B cell (primary cell): ENCODE data around the gene PLD1. TPM values are rescaled to one million over a fixed set of nuclear protein-coding genes. Genes with fewer than 3 reads are reported as not detected.

Source experiments
- ATAC-seq: fragments of 200-7000 bp; cut with Tn5 transposase; one replicate; pipeline ENCODE4 v1.10.0; 2021; ENCODE audit warnings: low read depth, mild to moderate bottlenecking, moderate number of reproducible peaks, moderate library complexity
- CTCF ChIA-PET: fragments of 350-600 bp; sonication (Branson Sonifier 250); formaldehyde crosslinking; loops from one replicate; lab custom pipeline; 2021; ENCODE audit warnings: antibody characterized with exemption, inconsistent platforms; lab: Charles Lee
- POLR2A ChIA-PET: fragments of 350-600 bp; sonication (Branson Sonifier 250); formaldehyde crosslinking; loops from one replicate; lab custom pipeline; 2021; ENCODE audit warnings: antibody characterized with exemption; lab: Charles Lee
- DNase-seq: peaks from one replicate; pipeline ENCODE4 v3.0.0; 2013
- H2AFZ ChIP-seq: 2 replicates; pipeline ENCODE4 v1.6.1; 2012; ENCODE audit warnings: mild to moderate bottlenecking, low read depth, low read length; ENCODE audit not compliant: insufficient read depth, poor library complexity, severe bottlenecking
- H3K27ac ChIP-seq, 2 donors: 1 replicate in 1 of 2; 2 replicates in 1 of 2; pipeline ENCODE4 v1.5.1; 2012 to 2013; ENCODE audit warnings: low read length in 2 of 2, mild to moderate bottlenecking in 2 of 2, moderate library complexity in 1 of 2
- H3K27me3 ChIP-seq, 4 experiments: fragments of 200-600 bp in 1 of 4; sonication (generic) in 1 of 4; replicated peaks in 1 of 4; 1 replicate in 2 of 4; 2 replicates in 2 of 4; pipeline versions ENCODE4 v1.6.1 to v1.7.0; 2013 to 2016; ENCODE audit warnings: low read length in 3 of 4, mild to moderate bottlenecking in 2 of 4, mixed read lengths in 1 of 4, moderate library complexity in 1 of 4; ENCODE audit not compliant: insufficient read depth in 4 of 4, control insufficient read depth in 3 of 4; ENCODE audit errors: control extremely low read depth in 1 of 4
- H3K36me3 ChIP-seq, 2 experiments: replicated peaks in 1 of 2; 1 replicate in 1 of 2; 2 replicates in 1 of 2; pipeline versions ENCODE4 v1.6.1 to v1.7.1; 2013; ENCODE audit warnings: low read length in 1 of 2; ENCODE audit not compliant: insufficient read depth in 2 of 2, control insufficient read depth in 1 of 2; ENCODE audit errors: control extremely low read depth in 1 of 2, extremely low read depth in 1 of 2
- H3K4me1 ChIP-seq, 2 donors: fragments of 200-600 bp in 1 of 2; sonication (generic) in 1 of 2; 1 replicate in 1 of 2; 2 replicates in 1 of 2; pipeline versions ENCODE4 v1.5.1 to v1.6.1; 2013 to 2017; ENCODE audit warnings: low read length in 2 of 2; ENCODE audit not compliant: control insufficient read depth in 2 of 2, insufficient read depth in 2 of 2
- H3K4me2 ChIP-seq: replicated peaks from 2 replicates; pipeline ENCODE3; 2012; ENCODE audit warnings: mild to moderate bottlenecking, low read depth, low read length; ENCODE audit not compliant: poor library complexity, severe bottlenecking
- H3K4me3 ChIP-seq, 5 experiments: fragments of 200-600 bp in 1 of 5; sonication (generic) in 1 of 5; 1 replicate in 3 of 5; 2 replicates in 2 of 5; pipeline versions ENCODE4 v1.5.1 to v1.7.0; 2011 to 2016; ENCODE audit warnings: low read length in 4 of 5, mild to moderate bottlenecking in 4 of 5, low read depth in 2 of 5, control low read depth in 1 of 5, moderate library complexity in 1 of 5; ENCODE audit not compliant: insufficient read depth in 1 of 5; ENCODE audit errors: control extremely low read depth in 1 of 5, extremely low read depth in 1 of 5
- H3K79me2 ChIP-seq: fragments of 200-600 bp; sonication (generic); one replicate; pipeline ENCODE4 v1.6.0; 2016; ENCODE audit warnings: low read length; ENCODE audit not compliant: control insufficient read depth, insufficient read depth
- H3K9ac ChIP-seq: fragments of 200-600 bp; sonication (generic); 2 replicates; pipeline ENCODE4 v1.6.1; 2017; ENCODE audit warnings: mild to moderate bottlenecking, low read length, moderate library complexity
- H3K9me3 ChIP-seq, 3 donors: one replicate each; pipeline versions ENCODE4 v1.6.1 to v1.7.1; 2013; ENCODE audit warnings: low read length in 2 of 3; ENCODE audit not compliant: control insufficient read depth in 2 of 3, insufficient read depth in 1 of 3; ENCODE audit errors: control extremely low read depth in 1 of 3
- H4K20me1 ChIP-seq: 2 replicates; pipeline ENCODE4 v1.6.0; 2012; ENCODE audit warnings: mild to moderate bottlenecking, low read length; ENCODE audit not compliant: insufficient read depth, control insufficient read depth, poor library complexity, severe bottlenecking
- H3K27ac Mint-ChIP-seq: one replicate; pipeline ENCODE4 v1.8.0; 2021; ENCODE audit warnings: mixed read lengths
- H3K27me3 Mint-ChIP-seq: one replicate; pipeline ENCODE4 v1.8.0; 2021; ENCODE audit warnings: mixed read lengths
- H3K4me1 Mint-ChIP-seq: one replicate; pipeline ENCODE4 v1.8.0; 2021; ENCODE audit warnings: mixed read lengths
- H3K4me3 Mint-ChIP-seq: one replicate; pipeline ENCODE4 v1.8.0; 2021; ENCODE audit warnings: mixed read lengths
- H3K9me3 Mint-ChIP-seq: one replicate; pipeline ENCODE4 v1.8.0; 2022; ENCODE audit warnings: mixed read lengths; ENCODE audit not compliant: insufficient read depth
- EZH2 ChIP-seq: IDR thresholded peaks from 2 replicates; pipeline ENCODE4 v1.6.1; 2012; ENCODE audit warnings: borderline replicate concordance, low read depth, mild to moderate bottlenecking, moderate library complexity, low read length; ENCODE audit not compliant: insufficient read depth, poor library complexity, severe bottlenecking
- WGBS: methylation state at CpG from one replicate; pipeline ENCODE4 v1.1.5; 2013; ENCODE audit warnings: missing lambda C conversion rate; ENCODE audit not compliant: insufficient coverage; 5-methylcytosine and 5-hydroxymethylcytosine counted together
- intact Hi-C: fragments of 100-400 bp; cut with micrococcal nuclease; formaldehyde crosslinking; loops from one replicate; pipeline ENCODE4 v1.10.0; 2022
- polyA plus RNA-seq: library from polyadenylated mRNA; depleted of rRNA; stranded (reverse); fragments of >200 nt; gene quantifications from 2 replicates; pipeline ENCODE4 v1.2.3, GENCODE V29; 2012
- total RNA-seq, 2 donors: library from RNA; stranded (reverse); fragments of 120-200 nt in 1 of 2; gene quantifications; 1 replicate in 1 of 2; 2 replicates in 1 of 2; pipeline versions ENCODE4 v1.2.3 to v1.2.4, GENCODE V29; 2013 to 2022
- TF ChIP-seq, protein P1 (sequence below): fragments of 200-600 bp; IDR thresholded peaks from one replicate; pipeline ENCODE4 v1.8.0; 2022; ENCODE audit warnings: antibody characterized with exemption, mild to moderate bottlenecking

PLD1 gene
- total and polyA plus RNA-seq, 2 donors (not counting 1 experiment from before 2014, with no cell fraction given) = 0.24 to 0.52 TPM

DNA sequence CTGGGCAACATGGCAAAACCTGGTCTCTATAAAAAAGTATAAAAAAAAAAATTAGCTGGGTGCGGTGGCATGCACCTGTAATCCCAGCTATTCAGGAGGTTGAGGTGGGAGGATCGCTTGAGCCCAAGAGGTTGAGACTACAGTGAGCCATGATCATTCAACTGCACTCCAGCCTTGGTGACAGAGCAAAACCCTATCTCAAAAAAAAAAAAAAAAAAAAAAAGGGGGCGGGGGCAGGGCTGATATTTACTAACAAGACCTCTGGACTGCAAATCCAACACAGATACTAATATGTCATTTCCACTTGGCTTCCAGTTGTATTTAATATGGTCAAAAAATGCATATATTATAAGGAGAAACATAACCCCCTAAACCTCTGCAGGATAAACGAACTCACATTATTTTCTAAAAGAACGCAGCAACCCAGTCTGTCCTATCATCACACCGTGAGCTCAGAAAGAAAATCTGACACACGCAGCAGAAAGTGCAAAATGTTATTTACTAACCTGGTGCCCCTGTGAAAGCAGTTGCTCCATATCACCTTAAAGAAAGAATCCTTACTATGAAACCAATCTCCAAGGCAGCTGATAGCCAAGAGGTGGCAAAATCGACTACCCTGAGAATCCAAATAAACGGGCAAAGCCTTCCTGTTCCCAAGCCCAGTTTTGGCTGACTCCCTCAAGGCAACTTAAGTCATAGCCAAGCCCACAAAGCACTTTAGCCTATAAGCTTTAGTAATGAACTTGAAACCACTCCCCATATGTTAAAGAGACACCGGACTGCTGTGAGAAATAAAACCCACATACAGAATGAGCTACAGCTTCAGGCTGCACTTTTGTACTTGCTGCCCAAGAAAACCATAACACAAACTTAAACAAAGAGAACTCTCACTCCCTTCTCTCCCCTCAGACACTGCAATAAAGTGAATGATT, 39.3 kb downstream of the PLD1 start:
- Histone ChIP-seq H3K4me2 (no peak overlapping the region), H4K20me1 (no peaks in the 10 kb centered on the region), H3K4me1 (no peaks in the 10 kb centered on the region), H3K9me3 (no peaks in the 10 kb centered on the region), H2AFZ (no peak overlapping the region), H3K27ac (no peak overlapping the region), H3K36me3 (no peaks in the 10 kb centered on the region), H3K79me2 (no peaks in the 10 kb centered on the region), H3K9ac (no peak overlapping the region), H3K27me3 (no peaks in the 10 kb centered on the region), H3K4me3 (no peak overlapping the region)
- H3K9me3 Mint-ChIP-seq = no peaks in the 10 kb centered on the region
- CTCF ChIA-PET = interaction anchor here (1.5 to 2.1 kb wide), 3 partner anchors 8 to 721 kb away, joined by 3 to 9 read pairs (median 3); no protein-coding TSS in a partner anchor
- H3K4me3 Mint-ChIP-seq = no peak overlapping the region
- H3K27ac Mint-ChIP-seq = no peak overlapping the region
- no peak for TF ChIP-seq EZH2
- TF ChIP-seq, protein P1, sequence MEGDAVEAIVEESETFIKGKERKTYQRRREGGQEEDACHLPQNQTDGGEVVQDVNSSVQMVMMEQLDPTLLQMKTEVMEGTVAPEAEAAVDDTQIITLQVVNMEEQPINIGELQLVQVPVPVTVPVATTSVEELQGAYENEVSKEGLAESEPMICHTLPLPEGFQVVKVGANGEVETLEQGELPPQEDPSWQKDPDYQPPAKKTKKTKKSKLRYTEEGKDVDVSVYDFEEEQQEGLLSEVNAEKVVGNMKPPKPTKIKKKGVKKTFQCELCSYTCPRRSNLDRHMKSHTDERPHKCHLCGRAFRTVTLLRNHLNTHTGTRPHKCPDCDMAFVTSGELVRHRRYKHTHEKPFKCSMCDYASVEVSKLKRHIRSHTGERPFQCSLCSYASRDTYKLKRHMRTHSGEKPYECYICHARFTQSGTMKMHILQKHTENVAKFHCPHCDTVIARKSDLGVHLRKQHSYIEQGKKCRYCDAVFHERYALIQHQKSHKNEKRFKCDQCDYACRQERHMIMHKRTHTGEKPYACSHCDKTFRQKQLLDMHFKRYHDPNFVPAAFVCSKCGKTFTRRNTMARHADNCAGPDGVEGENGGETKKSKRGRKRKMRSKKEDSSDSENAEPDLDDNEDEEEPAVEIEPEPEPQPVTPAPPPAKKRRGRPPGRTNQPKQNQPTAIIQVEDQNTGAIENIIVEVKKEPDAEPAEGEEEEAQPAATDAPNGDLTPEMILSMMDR = no peak
- no peak for DNase-seq
- 76% methylated on average over 6 of the region's 10 CpGs for WGBS
- peaks cover 7% of the 10 kb centered on the region for H3K27me3 Mint-ChIP-seq
- H3K4me1 Mint-ChIP-seq = no peaks in the 10 kb centered on the region
- POLR2A ChIA-PET = no interaction called here
- no peak for ATAC-seq
- intact Hi-C loops = no loop called here

DNA sequence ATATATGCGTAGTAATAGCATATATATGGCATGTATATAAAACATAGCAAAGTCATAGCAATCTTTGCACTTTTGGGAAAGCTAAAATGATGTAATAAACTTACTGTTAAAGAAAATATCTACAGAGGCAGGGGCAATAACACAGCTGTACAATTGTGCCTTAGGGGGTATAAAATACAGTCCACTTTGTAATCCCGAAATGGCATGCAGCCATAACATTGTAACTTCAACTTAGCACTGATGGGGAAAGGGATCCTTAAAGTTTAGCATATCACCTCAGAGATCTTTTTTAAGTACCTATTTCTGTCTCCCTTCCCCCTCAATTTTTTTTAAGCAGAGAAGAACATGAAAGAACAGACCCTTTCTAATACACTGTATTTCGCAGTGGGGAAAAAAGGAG, 40.8 kb downstream of the PLD1 start:
- Histone ChIP-seq H3K79me2 (no peaks in the 10 kb centered on the region), H3K4me3 (no peak overlapping the region), H4K20me1 (no peaks in the 10 kb centered on the region), H3K4me1 (no peaks in the 10 kb centered on the region), H3K9ac (no peak overlapping the region), H2AFZ (no peak overlapping the region), H3K36me3 (no peaks in the 10 kb centered on the region), H3K27ac (no peak overlapping the region), H3K4me2 (no peak overlapping the region), H3K9me3 (no peaks in the 10 kb centered on the region), H3K27me3 (no peaks in the 10 kb centered on the region)
- WGBS = no CpG with 5 or more reads among the region's 3 CpGs
- no peak overlapping the region for H3K27ac Mint-ChIP-seq
- ATAC-seq = no peak
- TF ChIP-seq, protein P1 = no peak
- no peak for TF ChIP-seq EZH2
- POLR2A ChIA-PET = no interaction called here
- H3K4me3 Mint-ChIP-seq = no peak overlapping the region
- CTCF ChIA-PET = no interaction called here
- no peak for DNase-seq
- H3K27me3 Mint-ChIP-seq = peaks cover 7% of the 10 kb centered on the region
- H3K9me3 Mint-ChIP-seq = no peaks in the 10 kb centered on the region
- H3K4me1 Mint-ChIP-seq = no peaks in the 10 kb centered on the region
- intact Hi-C loops = no loop called here
